NCI-H187 (cell line): ENCODE data around the gene RHOD.

Experiments used
- DNase-seq, 2 experiments: peaks; one replicate each; lab custom pipeline; 2025; lab: John Stamatoyannopoulos, UW

The RHOD gene

GRCh38 chr11:67056267-67057204, at the start of gene RHOD:
Gene RHOD, plus strand, starts transcription at chr11:67056847. Its CDS starts 56 bp downstream, at chr11:67056903.
- no peak for DNase-seq

- DNase-seq = no peak
These were observed 49.5 kb upstream of the RHOD start for GRCh38 chr11:67007126-67007525.

- DNase-seq = no peak
These were observed 46.2 kb upstream of the RHOD start for GRCh38 chr11:67010296-67010905.

GRCh38 chr11:67013511-67014045, 43.1 kb upstream of the RHOD start:
- DNase-seq = no peak

GRCh38 chr11:67014343-67014742, 42.3 kb upstream of the RHOD start:
- no peak for DNase-seq

GRCh38 chr11:67015048-67015447, 41.6 kb upstream of the RHOD start:
- DNase-seq = no peak

- DNase-seq = no peak
These were observed 40.1 kb upstream of the RHOD start for GRCh38 chr11:67016550-67016949.

- no peak for DNase-seq
These were observed 35.7 kb upstream of the RHOD start for GRCh38 chr11:67020949-67021348.

- no peak for DNase-seq
These were observed 34.2 kb upstream of the RHOD start for GRCh38 chr11:67022341-67022933.

GRCh38 chr11:67022961-67023956, 33.4 kb upstream of the RHOD start, which contains the start of gene SYT12:
Gene SYT12, plus strand, starts transcription at chr11:67023134. Its CDS starts 7,011 bp downstream, at chr11:67030145.
- DNase-seq = no peak

GRCh38 chr11:67023957-67024353, 32.7 kb upstream of the RHOD start:
- no peak for DNase-seq

GRCh38 chr11:67024410-67024809, 32.2 kb upstream of the RHOD start:
- no peak for DNase-seq

- DNase-seq = no peak
These were observed 31.7 kb upstream of the RHOD start for GRCh38 chr11:67024966-67025365.

- DNase-seq = no peak
These were observed 30.9 kb upstream of the RHOD start for GRCh38 chr11:67025750-67026149.

GRCh38 chr11:67026941-67027340, 29.7 kb upstream of the RHOD start:
- DNase-seq = no peak

- DNase-seq = no peak
These were observed 29.1 kb upstream of the RHOD start for GRCh38 chr11:67027483-67027930.

GRCh38 chr11:67027943-67028542, 28.6 kb upstream of the RHOD start:
- DNase-seq = no peak

GRCh38 chr11:67029146-67029545, 27.5 kb upstream of the RHOD start:
- DNase-seq = no peak

- no peak for DNase-seq
These were observed 25.7 kb upstream of the RHOD start for GRCh38 chr11:67030976-67031375.

GRCh38 chr11:67031791-67032561, 24.7 kb upstream of the RHOD start:
- DNase-seq = no peak
